ENCODE data around the gene ZSWIM7.

GRCh38 chr17:16033729-16034349 is 34.3 kb upstream of the ZSWIM7 start:
- no peak for TF ChIP-seq FOXP2 (optimal IDR thresholded peaks at IDR 0.05; ENCODE audit: borderline replicate concordance, extremely low read depth, extremely low read length, insufficient read depth)
- no peak for TF ChIP-seq SIN3A (IDR thresholded peaks at IDR 0.05; ENCODE audit: borderline replicate concordance, insufficient read depth, low read length)
- no peak for TF ChIP-seq POLR2AphosphoS5 (IDR thresholded peaks at IDR 0.05; ENCODE audit: low read depth, low read length)
- TF ChIP-seq REST (IDR thresholded peaks at IDR 0.05; ENCODE audit: insufficient read depth in 1 of 2, low read depth in 2 of 2, low read length in 2 of 2), result no peak
- no peak for TF ChIP-seq TAF1 (IDR thresholded peaks at IDR 0.05; ENCODE audit: borderline replicate concordance, insufficient read depth, low read length)
